ENCODE measurements around the gene LFNG.
"Not testable (repeated sequence)": the region's sequence is repeated elsewhere in the genome, so short reads cannot be mapped to it uniquely, and the experiment has no call there.

LFNG gene

DNA sequence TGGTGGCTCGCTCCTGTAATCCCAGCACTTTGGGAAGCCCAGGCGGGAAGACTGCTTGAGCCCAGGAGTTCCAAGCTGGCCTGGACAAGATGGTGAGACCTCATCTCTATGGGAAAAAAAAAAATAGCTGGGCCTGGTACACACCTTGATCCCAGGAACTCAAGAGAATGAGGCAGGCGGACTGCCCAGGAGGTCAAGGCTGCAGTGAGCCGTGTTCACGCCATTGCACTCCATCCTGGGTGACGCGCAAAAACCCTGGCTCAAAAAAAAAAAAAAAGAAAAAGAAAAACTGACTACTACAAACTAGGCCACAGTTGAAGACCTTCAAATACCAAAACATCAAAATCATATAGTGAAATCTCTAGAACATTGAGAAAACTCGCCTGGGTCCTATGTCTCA, 31.8 kb downstream of the LFNG start:
- DNase-seq, result no peak

DNA sequence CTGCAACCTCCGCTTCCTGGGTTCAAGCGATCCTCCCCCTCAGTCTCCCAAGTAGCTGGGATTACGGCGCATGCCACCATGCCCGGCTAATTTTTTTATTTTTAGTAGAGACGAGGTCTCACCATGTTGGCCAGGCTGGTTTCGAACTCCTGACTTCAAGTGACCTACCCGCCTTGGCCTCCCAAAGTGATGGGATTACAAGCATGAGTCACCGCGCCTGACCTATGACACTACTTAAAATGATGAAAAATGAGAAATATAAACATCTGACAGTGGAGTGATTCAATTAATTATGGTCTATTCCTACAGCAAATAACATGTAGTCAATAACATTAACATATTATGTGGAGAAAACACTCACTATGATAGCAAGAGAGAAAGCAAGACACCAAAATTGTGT, 33.5 kb downstream of the LFNG start:
- no peak for DNase-seq

GRCh38 chr7:2553831-2554581, 34.4 kb downstream of the LFNG start:
- no peak for DNase-seq

GRCh38 chr7:2554661-2555111, 35.1 kb downstream of the LFNG start:
- no peak for DNase-seq

DNA sequence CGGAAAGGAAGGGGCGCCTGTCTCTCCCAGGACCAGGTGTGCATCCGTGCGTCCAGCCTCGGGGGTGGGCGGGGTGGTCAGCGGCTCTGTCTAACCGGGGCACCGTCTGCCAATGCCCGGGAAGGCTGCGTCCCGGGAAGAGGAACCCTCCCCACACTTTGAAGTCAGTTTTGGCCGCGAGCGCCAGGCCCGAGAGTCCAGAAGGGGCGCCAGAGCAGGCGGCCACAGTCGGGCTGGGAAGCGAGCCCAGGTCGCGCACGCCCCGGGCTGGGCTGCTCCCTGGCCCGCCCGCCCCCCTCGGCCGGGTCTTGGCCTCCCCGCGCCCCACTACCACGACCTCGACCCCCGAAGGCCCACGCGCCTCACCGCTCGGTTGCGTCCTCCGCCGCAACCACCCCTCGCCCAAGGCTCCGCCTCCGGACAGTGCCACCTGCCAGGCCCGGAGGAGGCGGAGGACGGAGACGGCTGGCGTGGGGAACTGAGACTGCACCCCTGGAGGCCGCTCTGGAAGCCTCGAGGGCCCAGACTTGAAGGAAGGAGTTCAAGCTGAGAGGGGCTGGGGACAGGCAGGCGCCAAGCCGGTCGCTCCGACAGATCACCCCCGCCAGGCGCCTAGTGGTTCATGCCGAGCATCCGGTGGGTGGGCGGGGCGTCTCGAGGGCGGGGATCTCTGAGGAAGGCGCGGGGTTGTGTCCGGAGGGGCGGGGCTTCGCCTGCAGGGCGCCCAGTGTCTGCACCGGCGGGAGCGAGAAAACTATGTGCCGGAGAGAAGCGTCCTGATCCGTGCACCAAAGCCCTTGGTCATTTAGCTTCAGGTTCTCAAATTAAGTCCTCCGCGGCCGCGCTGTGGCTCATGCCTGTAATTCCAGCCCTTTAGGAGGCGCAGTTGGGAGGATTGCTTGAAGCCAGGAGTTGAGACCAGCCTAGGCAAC, 35.8 kb downstream of the LFNG start, which contains the start of gene BRAT1:
Gene BRAT1, minus strand, starts transcription at position 404 of the 932 bp plus-strand sequence. CDS start 1,093 bp downstream, outside the sequence.
- peak; percentile 66 to 71 for DNase-seq

- peak; percentile 27 to 49 for DNase-seq
Observed at GRCh38 chr7:2558629-2559282, 39.2 kb downstream of the LFNG start, which contains the start of gene IQCE. Gene IQCE (plus strand): TSS chr7:2558979. CDS start chr7:2559182, 203 bp downstream.

DNA sequence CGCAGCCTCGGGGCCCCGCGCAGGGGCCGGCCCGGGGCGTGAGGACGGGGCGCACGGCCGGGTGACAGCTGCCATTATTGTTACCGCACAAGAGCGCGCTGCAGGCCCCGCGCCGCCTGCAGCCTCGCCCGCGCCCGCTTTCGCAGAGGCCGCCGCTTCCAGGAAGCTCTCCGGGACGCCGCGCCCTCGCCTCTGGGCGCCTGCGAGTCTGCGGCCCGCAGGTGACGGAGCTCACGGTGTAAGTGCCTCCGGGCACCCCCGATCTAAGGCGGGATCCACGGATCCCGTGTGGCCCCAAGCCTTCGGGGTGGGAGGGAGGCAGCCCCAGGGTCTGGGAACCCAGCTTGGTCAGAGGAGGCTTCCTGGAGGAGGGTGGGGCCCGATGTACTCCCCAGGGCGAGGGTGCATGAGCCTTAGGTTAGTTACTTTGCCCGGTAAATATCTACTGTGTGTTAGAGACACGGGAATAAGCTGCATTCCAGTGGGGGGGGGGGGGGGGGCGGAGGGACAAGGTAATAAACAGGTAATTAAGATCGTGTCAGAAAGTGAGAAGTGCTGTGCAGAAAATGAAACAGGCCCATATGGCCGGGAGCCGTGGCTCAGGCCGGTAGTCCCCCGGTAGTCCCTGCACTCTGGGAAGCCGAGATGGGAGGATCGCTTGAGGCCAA, 39.8 kb downstream of the LFNG start:
- DNase-seq, result no peak

DNA sequence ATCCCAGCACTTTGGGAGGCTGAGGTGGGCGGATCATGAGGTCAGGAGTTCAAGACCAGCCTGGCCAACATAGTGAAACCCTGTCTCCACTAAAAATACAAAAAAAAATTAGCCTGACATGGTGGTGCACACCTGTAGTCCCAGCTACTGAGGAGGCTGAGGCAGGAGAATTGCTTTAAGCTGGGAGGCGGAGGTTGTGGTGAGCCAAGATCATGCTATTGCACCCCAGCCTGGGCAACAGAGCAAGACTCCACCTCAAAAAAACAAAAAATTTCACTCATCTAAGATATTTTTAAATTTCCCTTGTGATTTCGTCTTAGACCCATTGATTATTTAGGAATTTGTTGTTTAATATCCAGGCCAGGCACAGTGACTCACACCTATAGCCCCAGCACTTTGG, 44.4 kb downstream of the LFNG start:
- not testable (repeated sequence) for DNase-seq

GRCh38 chr7:2564970-2565540, 45.5 kb downstream of the LFNG start:
- DNase-seq, result no peak

DNA sequence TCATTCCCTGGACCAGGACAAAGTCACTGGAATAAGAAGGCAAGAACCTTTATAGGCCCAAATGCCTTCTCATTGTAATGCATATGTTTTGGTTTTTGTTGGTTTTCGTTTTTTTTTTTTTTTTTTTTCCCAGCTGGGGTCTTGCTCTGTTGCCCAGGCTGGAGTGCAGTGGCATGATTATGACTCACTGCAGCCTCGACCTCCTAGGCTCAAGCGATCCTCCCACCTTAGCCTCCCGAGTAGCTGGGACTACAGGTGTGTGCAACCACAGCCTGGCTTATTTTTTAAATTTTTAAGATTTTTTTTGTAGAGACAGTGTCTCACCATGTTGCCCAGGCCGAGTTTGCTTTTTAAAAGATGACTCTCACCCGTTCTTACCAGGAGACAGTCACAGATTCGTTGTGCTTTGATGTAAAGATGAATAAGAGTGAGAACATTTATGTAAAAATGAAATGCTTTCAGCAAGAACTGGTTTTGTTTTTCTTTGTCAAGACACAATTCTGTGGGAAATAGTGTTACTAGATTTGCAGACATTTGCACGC, 46.8 kb downstream of the LFNG start:
- DNase-seq, result no peak

DNA sequence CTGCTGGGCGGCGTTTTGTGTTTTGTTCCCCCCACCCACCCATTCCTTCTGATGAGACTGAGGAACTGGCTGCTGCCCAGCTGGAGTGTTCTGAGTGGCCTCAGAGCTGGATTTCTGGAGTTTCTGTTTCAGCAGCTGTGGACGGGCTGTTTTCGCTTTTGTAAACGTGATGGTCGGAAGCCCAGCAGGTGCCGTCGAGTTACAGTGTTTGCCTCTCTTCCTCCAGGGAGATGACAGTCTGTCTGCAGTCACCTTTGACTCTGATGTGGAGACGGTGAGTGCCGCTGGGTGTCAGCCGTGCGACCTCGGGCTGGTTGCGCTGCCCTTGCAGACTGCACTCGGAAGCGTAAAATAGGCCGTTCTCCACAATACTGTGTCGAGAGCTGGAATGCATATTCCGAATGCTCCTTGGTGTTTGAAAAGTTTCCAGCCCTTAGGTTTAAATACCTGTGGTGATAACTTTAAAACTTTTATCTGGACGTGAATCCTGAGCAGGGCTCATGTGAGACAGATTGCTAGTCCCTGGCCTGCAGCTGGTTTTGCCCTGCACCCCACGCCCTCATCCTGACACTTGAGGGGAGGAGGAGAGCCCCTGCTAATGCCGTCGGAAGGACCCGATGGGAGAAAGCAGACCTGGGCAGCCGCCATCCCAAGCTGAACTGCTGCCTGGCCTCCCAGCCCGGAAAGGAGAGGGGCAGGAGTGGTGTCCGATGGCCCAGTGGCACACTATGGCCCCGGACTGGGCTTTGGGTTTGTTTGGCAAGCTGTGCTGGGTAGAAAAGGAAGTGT, 47.5 kb downstream of the LFNG start:
- DNase-seq, result no peak

DNA sequence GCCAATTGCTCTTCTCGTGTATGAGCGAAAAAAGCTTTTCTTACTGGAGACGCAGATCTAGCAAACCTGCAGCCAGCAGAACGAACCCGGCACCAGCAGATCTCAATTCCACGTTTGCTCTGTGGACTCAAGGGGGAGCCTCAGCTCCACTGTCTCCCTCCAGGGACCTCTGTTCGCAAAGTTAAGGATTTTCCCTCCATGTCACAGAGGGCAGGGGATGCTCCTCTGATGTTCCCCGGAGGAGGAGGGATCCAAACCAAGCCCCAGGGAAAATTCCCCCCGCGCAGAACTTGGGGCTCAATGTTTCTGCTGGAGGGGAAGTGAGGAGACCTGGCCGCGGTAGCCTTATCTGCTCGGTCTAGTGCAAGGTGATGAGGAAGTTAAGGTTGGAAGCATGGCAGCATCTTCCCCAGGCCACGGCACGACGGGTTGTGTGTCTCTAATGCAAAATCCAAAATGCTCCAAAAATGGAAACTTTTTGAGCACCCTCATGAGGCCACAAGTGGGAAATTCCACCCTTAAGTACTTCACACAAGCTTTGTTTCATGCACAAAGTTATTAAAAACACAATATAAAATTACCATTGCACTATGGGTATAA, 48.2 kb downstream of the LFNG start:
- peak; percentile 7 to 20 for DNase-seq

DNA sequence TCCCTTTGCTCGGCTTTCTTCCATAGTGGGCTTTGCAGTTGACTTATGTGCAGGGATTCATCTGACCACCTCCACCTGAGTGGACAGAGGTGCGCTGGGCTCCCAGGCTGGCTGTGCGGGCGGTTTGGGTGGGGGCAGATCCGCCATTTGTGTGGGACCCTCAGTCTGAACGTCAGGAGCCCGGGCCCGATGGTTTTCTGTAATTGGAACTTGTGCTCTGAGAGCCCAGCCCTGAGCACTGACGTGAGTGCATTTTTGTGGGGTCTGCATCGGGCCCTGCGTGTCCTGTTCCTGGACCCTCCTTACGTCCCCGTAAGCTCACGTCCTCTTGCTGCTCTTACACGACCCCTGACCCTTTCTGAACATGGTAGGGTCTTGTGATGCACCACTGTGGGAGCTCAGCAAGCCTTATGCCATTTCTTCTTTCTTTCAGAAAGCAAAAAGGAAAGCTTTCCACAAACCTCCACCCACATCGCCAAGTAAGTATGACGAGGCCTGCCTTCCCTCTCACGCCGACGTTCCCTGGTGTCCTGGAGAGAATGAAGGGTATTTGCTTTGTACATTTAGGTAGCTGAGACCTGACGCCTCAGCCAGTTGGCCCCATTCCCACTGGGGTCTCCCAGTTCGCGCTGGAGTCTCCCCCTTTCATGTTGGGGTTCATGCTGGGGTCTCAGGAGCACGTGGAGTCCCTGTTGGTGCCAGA, 49.1 kb downstream of the LFNG start:
- no peak for DNase-seq

GRCh38 chr7:2569421-2569820, 49.8 kb downstream of the LFNG start:
- no peak for DNase-seq

DNA sequence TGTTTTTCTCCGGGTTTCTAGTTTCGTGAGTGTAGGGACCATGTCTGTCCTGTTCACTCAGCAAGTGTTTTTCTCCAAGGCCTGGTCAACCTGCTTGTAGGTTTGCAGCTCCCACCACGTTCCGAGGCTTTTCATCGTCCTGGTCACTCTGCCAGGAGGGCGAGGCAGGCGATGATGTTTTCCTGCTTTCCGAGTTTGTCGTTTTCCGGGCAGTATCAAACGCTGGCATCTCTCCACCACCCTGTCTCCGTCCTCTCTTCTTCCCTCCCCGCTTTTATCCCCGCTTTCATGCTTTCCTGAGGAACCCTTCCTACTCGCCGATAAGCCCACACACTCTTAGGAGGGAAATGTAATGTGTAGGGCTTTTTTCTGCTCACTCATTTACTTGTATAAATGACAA, 50.4 kb downstream of the LFNG start:
- DNase-seq, result no peak

DNA sequence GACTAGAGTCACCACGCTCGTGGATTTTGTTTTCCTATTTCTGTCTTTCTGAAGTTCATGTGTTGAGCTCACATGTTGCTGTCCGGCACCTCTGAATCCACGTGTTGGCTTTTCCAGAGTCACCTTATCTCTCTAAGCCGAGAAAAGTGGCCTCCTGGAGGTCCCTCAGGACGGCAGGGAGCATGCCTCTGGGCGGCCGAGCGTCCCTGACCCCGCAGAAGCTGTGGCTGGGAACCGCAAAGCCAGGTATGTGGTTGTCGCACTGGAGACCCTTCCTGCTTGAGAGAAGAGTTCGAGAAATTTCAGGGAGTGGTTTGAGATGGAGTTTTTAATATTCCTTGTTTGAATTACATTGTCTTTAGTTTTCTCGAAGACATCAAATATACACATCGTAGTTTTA, 51.8 kb downstream of the LFNG start:
- DNase-seq, result no peak

- DNase-seq, result no peak
Observed at GRCh38 chr7:2572101-2572842, 52.7 kb downstream of the LFNG start.

DNA sequence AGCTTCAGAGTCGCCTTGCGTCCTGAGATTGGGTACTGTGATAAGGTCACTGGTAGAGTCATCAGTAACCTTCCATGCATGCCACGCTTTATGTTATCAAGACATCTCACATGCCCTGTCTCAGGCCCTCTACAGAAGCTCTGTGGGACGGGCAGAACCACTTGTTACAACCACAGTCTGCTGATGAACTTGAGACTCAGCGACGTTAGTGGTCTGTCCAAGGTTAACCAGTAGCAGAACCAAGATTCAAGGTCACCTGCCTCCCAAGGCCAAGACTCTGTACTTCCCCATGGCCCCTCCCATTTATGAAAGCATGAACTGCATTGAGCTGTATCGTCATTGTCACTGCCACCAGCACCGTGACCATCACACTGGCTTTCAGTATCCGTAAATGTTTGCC, 54.2 kb downstream of the LFNG start:
- DNase-seq, result no peak

DNA sequence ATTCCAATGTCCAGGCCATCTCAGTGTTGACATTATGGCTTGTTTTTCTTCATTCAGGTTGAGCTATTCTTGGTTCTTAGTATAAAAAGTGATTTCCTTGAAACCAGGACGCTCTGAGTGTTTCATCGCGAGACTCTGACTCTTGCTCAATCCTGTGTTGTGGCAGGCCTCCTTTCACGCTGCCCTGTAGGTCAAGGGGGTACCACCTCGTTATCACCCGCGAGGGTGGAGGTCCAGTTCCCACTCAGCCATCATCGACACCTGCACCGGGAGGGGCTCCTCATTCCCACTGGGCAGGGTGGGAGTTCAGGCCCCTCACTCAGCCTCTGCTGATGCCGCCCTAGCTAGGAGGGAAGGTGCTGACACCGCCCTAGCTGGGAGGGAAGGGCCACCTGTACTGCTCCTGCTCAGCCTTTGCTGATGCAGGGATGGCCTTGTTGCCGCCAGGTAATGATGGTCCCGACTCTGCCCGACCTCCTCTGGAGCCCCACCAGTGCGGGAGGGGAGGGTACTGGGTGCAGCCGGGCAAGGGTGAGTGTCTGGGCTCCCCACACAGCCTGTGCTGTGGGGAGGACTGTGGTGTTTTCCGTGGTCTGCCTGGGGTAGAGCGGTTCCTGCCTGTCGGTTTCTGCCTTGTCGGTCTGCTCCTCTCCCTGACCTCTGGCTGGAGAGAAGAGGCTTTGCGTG, 55.6 kb downstream of the LFNG start:
- DNase-seq, result no peak

All from Kasumi-1 (cell line).